Sigmoid colon (tissue), 7 donors: ENCODE results near the gene CCNT1. TPM values are rescaled to one million over a fixed set of nuclear protein-coding genes. Genes with fewer than 3 reads are reported as not detected.

ENCODE experiments used
- DNase-seq: peaks from one replicate; pipeline ENCODE4 v3.0.0-alpha.2; 2019
- H3K27ac ChIP-seq, 4 donors: fragments of 200-600 bp; sonication (generic); one replicate each; pipeline ENCODE4 v1.5.1; 2016 to 2019; ENCODE audit warnings: mild to moderate bottlenecking in 1 of 4
- H3K27me3 ChIP-seq, 3 donors: fragments of 200-600 bp; sonication (generic); one replicate each; pipeline ENCODE4 v1.5.1; 2019; ENCODE audit warnings: mild to moderate bottlenecking in 1 of 3
- H3K36me3 ChIP-seq, 4 donors: fragments of 200-600 bp; sonication (generic); one replicate each; pipeline ENCODE4 v1.5.1; 2016 to 2019
- H3K4me1 ChIP-seq, 4 donors: fragments of 200-600 bp; sonication (generic); one replicate each; pipeline ENCODE4 v1.5.1; 2017 to 2019
- H3K4me3 ChIP-seq, 4 donors: fragments of 200-600 bp; sonication (generic); one replicate each; pipeline ENCODE4 v1.5.1; 2017 to 2019; ENCODE audit warnings: mild to moderate bottlenecking in 2 of 4, moderate library complexity in 1 of 4
- H3K9me3 ChIP-seq, 4 donors: fragments of 200-600 bp in 3 of 4; sonication (generic) in 3 of 4; one replicate each; pipeline versions ENCODE4 v1.5.1 to v1.6.1; 2013 to 2019
- EP300 ChIP-seq, 4 donors: sonication (generic); formaldehyde crosslinking; IDR thresholded peaks; one replicate each; pipeline ENCODE4 v1.6.1; 2017; ENCODE audit warnings: antibody characterized with exemption in 4 of 4
- POLR2A ChIP-seq, 2 donors: fragments of 450-650 bp; IDR thresholded peaks; one replicate each; pipeline ENCODE4 v1.6.1; 2016; ENCODE audit warnings: antibody characterized with exemption in 2 of 2, mild to moderate bottlenecking in 2 of 2, moderate library complexity in 2 of 2
- POLR2AphosphoS5 ChIP-seq, 4 donors: sonication (generic); formaldehyde crosslinking; IDR thresholded peaks; one replicate each; pipeline ENCODE4 v1.6.1; 2017; ENCODE audit warnings: antibody characterized with exemption in 4 of 4
- WGBS, 2 donors: extraction: QIAGEN DNeasy Blood & Tissue Kit; methylation state at CpG; one replicate each; pipeline ENCODE4 v1.1.7; 2013; 5-methylcytosine and 5-hydroxymethylcytosine counted together
- intact Hi-C: fragments of 100-400 bp; cut with DNase I; formaldehyde crosslinking; loops from one replicate; pipeline ENCODE4 v1.15.1; 2023
- polyA plus RNA-seq, 3 donors: library from polyadenylated mRNA; stranded (reverse); fragments of 200-250 nt; gene quantifications; one replicate each; pipeline ENCODE4 v1.2.3, GENCODE V29; 2013
- total RNA-seq, 4 donors: library from RNA; depleted of rRNA; stranded (reverse); fragments of >200 nt; gene quantifications; one replicate each; pipeline ENCODE4 v1.1.0, GENCODE V29; 2016
- TF ChIP-seq, protein P1 (sequence below), 4 experiments: fragments of 450-650 bp in 3 of 4; fragments of 200-600 bp in 1 of 4; IDR thresholded peaks; one replicate each; pipeline ENCODE4 v1.5.1; 2016 to 2019; ENCODE audit warnings: antibody characterized with exemption in 4 of 4, mild to moderate bottlenecking in 3 of 4, moderate library complexity in 2 of 4
- donor health status: healthy with polysubstance abuse.
- donor health status: Bipolar disorder and iron deficiency.
- donor health status: healthy.

The CCNT1 gene
- total and polyA plus RNA-seq, 7 donors, result 3.0 to 29.2 (median 20.7) TPM

DNA sequence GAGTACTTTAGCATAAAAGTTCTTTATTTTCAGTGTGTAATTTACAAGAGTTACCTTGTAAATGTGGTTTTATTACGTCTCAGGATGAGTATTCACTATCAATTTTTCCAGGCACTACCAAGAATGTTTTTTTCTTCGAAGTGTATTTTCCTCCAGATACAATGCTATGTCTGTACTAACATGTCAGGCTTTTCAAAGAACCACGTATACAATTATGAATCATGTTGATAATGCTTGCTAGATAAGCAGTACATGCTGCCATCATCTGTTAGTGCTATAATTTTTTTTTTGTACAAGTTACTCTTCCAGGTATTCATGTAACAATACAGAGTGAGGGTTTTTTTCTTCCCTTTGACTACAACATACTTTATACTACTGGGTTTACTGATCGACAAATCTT is 28.9 kb downstream of the CCNT1 start:
- intact Hi-C loops, result no loop called here
- no peak overlapping the region for H3K4me3 ChIP-seq
- H3K27ac ChIP-seq, result no peak overlapping the region
- 83 to 89% methylated on average over 4 of the region's 4 CpGs for WGBS, 2 donors
- no peaks in the 10 kb centered on the region for H3K9me3 ChIP-seq
- DNase-seq, result no peak
- no peaks in the 10 kb centered on the region for H3K27me3 ChIP-seq
- TF ChIP-seq POLR2AphosphoS5 (IDR thresholded peaks at IDR 0.05) (no peak), EP300 (IDR thresholded peaks at IDR 0.05) (no peak), POLR2A (IDR thresholded peaks at IDR 0.05) (no peak)
- TF ChIP-seq, protein P1, sequence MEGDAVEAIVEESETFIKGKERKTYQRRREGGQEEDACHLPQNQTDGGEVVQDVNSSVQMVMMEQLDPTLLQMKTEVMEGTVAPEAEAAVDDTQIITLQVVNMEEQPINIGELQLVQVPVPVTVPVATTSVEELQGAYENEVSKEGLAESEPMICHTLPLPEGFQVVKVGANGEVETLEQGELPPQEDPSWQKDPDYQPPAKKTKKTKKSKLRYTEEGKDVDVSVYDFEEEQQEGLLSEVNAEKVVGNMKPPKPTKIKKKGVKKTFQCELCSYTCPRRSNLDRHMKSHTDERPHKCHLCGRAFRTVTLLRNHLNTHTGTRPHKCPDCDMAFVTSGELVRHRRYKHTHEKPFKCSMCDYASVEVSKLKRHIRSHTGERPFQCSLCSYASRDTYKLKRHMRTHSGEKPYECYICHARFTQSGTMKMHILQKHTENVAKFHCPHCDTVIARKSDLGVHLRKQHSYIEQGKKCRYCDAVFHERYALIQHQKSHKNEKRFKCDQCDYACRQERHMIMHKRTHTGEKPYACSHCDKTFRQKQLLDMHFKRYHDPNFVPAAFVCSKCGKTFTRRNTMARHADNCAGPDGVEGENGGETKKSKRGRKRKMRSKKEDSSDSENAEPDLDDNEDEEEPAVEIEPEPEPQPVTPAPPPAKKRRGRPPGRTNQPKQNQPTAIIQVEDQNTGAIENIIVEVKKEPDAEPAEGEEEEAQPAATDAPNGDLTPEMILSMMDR (IDR thresholded peaks at IDR 0.05), result no peak
- H3K36me3 ChIP-seq, result peaks cover 0 to 26% (median 4%) of the 10 kb centered on the region in 4 donors
- H3K4me1 ChIP-seq, result peaks cover 0 to 21% (median 16%) of the 10 kb centered on the region in 4 donors

DNA sequence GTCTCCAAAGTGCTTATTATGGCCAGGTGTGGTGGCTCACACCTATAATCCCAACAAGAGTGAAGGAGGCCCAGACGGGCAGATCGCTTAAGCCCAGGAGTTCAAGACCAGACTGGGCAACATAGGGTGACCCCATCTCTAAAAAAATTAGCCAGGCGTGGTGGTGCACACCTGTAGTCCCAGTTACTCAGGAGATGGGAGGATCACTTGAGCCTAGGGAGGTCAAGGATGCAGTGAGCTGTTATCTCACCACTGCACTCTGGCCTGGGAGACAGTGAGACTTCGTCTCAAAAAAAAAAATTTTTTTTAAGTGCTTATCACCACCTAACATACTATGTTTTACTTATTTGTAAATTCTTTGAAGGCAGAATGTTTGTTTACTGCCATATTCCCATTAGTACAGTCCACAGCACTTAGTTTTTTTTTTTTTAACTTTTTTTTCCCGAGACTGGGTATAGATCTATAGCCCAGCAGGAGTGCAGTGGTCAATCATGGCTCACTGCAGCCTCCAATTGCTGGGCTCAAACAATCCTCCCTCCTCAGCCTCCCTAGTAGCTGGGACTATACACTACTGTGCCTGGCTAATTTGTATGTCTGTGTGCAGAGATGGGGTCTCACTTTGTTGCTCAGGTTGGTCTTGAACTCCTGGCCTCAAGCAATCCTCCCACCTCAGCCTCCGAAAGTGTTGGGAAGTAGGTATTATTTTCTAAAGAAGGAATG is 29.7 kb downstream of the CCNT1 start:
- WGBS, 2 donors, result 91 to 94% methylated on average over 6 of the region's 6 CpGs
- Histone ChIP-seq H3K36me3 (peaks cover 0 to 18% (median 0%) of the 10 kb centered on the region in 4 donors), H3K27ac (no peak overlapping the region), H3K4me1 (peaks cover 0 to 23% (median 12%) of the 10 kb centered on the region in 4 donors), H3K4me3 (no peak overlapping the region), H3K27me3 (no peaks in the 10 kb centered on the region), H3K9me3 (no peaks in the 10 kb centered on the region)
- TF ChIP-seq, protein P1 (IDR thresholded peaks at IDR 0.05), result no peak
- TF ChIP-seq POLR2AphosphoS5 (IDR thresholded peaks at IDR 0.05), result no peak
- TF ChIP-seq EP300 (IDR thresholded peaks at IDR 0.05), result no peak
- no peak for TF ChIP-seq POLR2A (IDR thresholded peaks at IDR 0.05)
- no peak for DNase-seq
- intact Hi-C loops, result no loop called here

DNA sequence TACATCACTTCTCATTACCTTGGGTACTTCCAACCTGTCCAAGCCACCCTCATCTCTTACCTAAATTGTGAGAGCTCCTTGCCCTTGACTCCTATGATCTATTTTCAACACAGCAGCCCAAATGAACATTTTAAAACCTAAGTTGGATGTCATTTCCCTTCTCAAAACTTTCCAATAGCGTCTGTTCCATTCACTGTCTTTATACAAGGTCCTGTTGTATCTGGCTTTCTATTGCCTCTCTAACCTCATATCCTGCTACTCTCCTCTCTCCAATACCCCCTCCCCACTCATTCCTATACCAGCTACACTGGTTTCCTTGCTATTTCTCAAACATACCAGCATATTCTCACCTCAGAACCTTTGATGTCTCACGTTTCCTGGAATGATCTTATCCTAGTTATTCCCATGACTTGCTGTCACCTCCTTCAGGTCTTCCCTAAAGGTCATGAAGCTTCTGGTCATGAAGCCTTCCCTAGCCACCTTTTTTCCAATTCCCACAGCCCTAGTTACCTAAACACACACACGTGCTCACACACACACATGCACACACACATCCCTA is 30.4 kb downstream of the CCNT1 start:
- H3K36me3 ChIP-seq, result peaks cover 0 to 14% (median 0%) of the 10 kb centered on the region in 4 donors
- H3K4me3 ChIP-seq, result no peak overlapping the region
- H3K27ac ChIP-seq, result no peak overlapping the region
- H3K9me3 ChIP-seq, result no peaks in the 10 kb centered on the region
- 47 to 61% methylated on average over 3 of the region's 3 CpGs for WGBS, 2 donors
- intact Hi-C loops, result no loop called here
- TF ChIP-seq EP300 (IDR thresholded peaks at IDR 0.05), result no peak
- TF ChIP-seq POLR2A (IDR thresholded peaks at IDR 0.05), result no peak
- TF ChIP-seq POLR2AphosphoS5 (IDR thresholded peaks at IDR 0.05), result no peak
- TF ChIP-seq, protein P1 (IDR thresholded peaks at IDR 0.05), result no peak
- H3K27me3 ChIP-seq, result no peaks in the 10 kb centered on the region
- peaks cover 0 to 24% (median 10%) of the 10 kb centered on the region in 4 donors for H3K4me1 ChIP-seq
- no peak for DNase-seq

DNA sequence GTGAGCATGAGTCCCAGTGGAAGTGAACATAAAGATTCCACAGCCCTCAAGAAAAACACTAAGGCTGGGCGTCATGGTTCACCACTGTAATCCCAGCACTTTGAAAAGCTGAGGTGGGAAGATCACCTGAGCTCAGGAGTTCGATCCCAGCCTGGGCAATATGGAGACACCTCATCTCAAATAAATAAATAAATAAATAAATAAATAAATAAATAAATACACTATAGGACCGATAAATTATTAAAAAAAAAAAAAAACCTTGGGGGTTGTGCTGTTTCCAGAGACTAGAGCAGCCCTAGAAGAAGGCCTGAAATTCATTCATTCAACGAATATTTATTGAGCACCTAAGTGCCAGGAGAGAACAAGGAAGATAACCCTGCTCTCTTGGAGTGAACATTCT is 33.0 kb downstream of the CCNT1 start:
- no peaks in the 10 kb centered on the region for H3K9me3 ChIP-seq
- no peaks in the 10 kb centered on the region for H3K27me3 ChIP-seq
- H3K27ac ChIP-seq, result no peak overlapping the region
- intact Hi-C loops, result no loop called here
- DNase-seq, result no peak
- peaks cover 0 to 24% (median 6%) of the 10 kb centered on the region in 4 donors for H3K36me3 ChIP-seq
- 84 to 89% methylated on average over 4 of the region's 4 CpGs for WGBS, 2 donors
- no peak overlapping the region for H3K4me3 ChIP-seq
- TF ChIP-seq POLR2AphosphoS5 (IDR thresholded peaks at IDR 0.05), result no peak
- TF ChIP-seq, protein P1 (IDR thresholded peaks at IDR 0.05), result no peak
- no peak for TF ChIP-seq EP300 (IDR thresholded peaks at IDR 0.05)
- TF ChIP-seq POLR2A (IDR thresholded peaks at IDR 0.05), result no peak
- H3K4me1 ChIP-seq, result peaks cover 0 to 37% (median 29%) of the 10 kb centered on the region in 4 donors
